GM23338 (cell line): ENCODE data around the gene IL1R1. TPM values are rescaled to one million over a fixed set of nuclear protein-coding genes. Genes with fewer than 3 reads are reported as not detected.

Source experiments
- ATAC-seq: fragments of 200-7000 bp; cut with Tn5 transposase; 3 replicates; pipeline ENCODE4 v1.9.1; 2020
- DNase-seq: peaks from one replicate; pipeline ENCODE4 v3.0.0-alpha.2; 2015; ENCODE audit warnings: low spot score
- H2AFZ ChIP-seq: fragments of 200-600 bp; sonication (generic); 2 replicates; pipeline ENCODE4 v1.8.0; 2016; ENCODE audit warnings: antibody characterized with exemption, mild to moderate bottlenecking, moderate library complexity
- H3F3A ChIP-seq: fragments of 200-600 bp; sonication (generic); replicated peaks from 2 replicates; pipeline ENCODE4 v1.8.0; 2017; ENCODE audit warnings: antibody characterized with exemption, mixed run types, low read depth
- H3K27ac ChIP-seq: fragments of 200-600 bp; sonication (generic); 2 replicates; pipeline ENCODE4 v1.6.1; 2016; ENCODE audit warnings: low read depth
- H3K27me3 ChIP-seq: fragments of 200-600 bp; sonication (generic); 2 replicates; pipeline ENCODE4 v1.8.0; 2016; ENCODE audit warnings: mild to moderate bottlenecking, mixed run types, moderate library complexity; ENCODE audit not compliant: insufficient read depth
- H3K36me3 ChIP-seq: fragments of 200-600 bp; sonication (generic); 2 replicates; pipeline ENCODE4 v1.8.0; 2016; ENCODE audit warnings: mild to moderate bottlenecking; ENCODE audit not compliant: insufficient read depth
- H3K4me1 ChIP-seq: fragments of 200-600 bp; sonication (generic); 2 replicates; pipeline ENCODE4 v1.8.0; 2016; ENCODE audit warnings: mild to moderate bottlenecking, moderate library complexity; ENCODE audit not compliant: insufficient read depth
- H3K4me2 ChIP-seq: fragments of 200-600 bp; sonication (generic); 2 replicates; pipeline ENCODE4 v1.7.1; 2017; ENCODE audit warnings: mixed run types
- H3K4me3 ChIP-seq: fragments of 200-600 bp; sonication (generic); 2 replicates; pipeline ENCODE4 v1.6.1; 2016; ENCODE audit warnings: mixed run types
- H3K79me2 ChIP-seq: fragments of 200-600 bp; sonication (generic); replicated peaks from 2 replicates; pipeline ENCODE4 v1.8.0; 2017; ENCODE audit warnings: mild to moderate bottlenecking; ENCODE audit not compliant: insufficient read depth
- H3K9me2 ChIP-seq: fragments of 200-600 bp; sonication (generic); 2 replicates; pipeline ENCODE4 v1.8.0; 2017; ENCODE audit not compliant: insufficient read depth
- H4K20me1 ChIP-seq: fragments of 200-600 bp; sonication (generic); replicated peaks from 2 replicates; pipeline ENCODE4 v1.8.0; 2017; ENCODE audit warnings: mild to moderate bottlenecking; ENCODE audit not compliant: insufficient read depth
- H3K27ac Mint-ChIP-seq: 2 replicates; pipeline ENCODE4 v1.8.0; 2020; ENCODE audit warnings: inconsistent platforms, mild to moderate bottlenecking, moderate library complexity, mixed read lengths
- H3K27me3 Mint-ChIP-seq: 3 replicates; pipeline ENCODE4 v1.8.0; 2022; ENCODE audit warnings: low read depth, mild to moderate bottlenecking, moderate library complexity, mixed read lengths, inconsistent platforms; ENCODE audit not compliant: insufficient read depth, poor library complexity
- H3K36me3 Mint-ChIP-seq: 3 replicates; pipeline ENCODE4 v1.8.0; 2021; ENCODE audit warnings: low read depth, mild to moderate bottlenecking, inconsistent platforms, moderate library complexity, mixed read lengths
- H3K4me1 Mint-ChIP-seq: 3 replicates; pipeline ENCODE4 v1.8.0; 2020; ENCODE audit warnings: mild to moderate bottlenecking, inconsistent platforms, mixed read lengths
- H3K4me3 Mint-ChIP-seq: 3 replicates; pipeline ENCODE4 v1.8.0; 2021; ENCODE audit warnings: moderate library complexity, mild to moderate bottlenecking, inconsistent platforms, mixed read lengths
- H3K9me3 Mint-ChIP-seq: 3 replicates; pipeline ENCODE4 v1.8.0; 2020; ENCODE audit warnings: moderate library complexity, mild to moderate bottlenecking, inconsistent platforms, mixed read lengths
- CREB1 ChIP-seq: fragments of 250-450 bp; sonication (Bioruptor Pico); IDR thresholded peaks from 2 replicates; pipeline ENCODE4 v1.5.0; 2020; ENCODE audit warnings: low read depth, mild to moderate bottlenecking, moderate library complexity
- EZH2 ChIP-seq: fragments of 200-600 bp; sonication (generic); IDR thresholded peaks from one replicate; pipeline ENCODE4 v1.8.0; 2017; ENCODE audit warnings: antibody characterized with exemption, mild to moderate bottlenecking, low read depth; ENCODE audit not compliant: unreplicated experiment
- EZH2phosphoT487 ChIP-seq: fragments of 200-600 bp; sonication (generic); IDR thresholded peaks from one replicate; pipeline ENCODE4 v1.8.1; 2018; ENCODE audit warnings: antibody characterized with exemption; ENCODE audit not compliant: unreplicated experiment
- JUNB ChIP-seq: IDR thresholded peaks from one replicate; pipeline ENCODE4 v1.6.1; 2016; ENCODE audit warnings: antibody characterized with exemption; ENCODE audit not compliant: unreplicated experiment
- NANOG ChIP-seq: IDR thresholded peaks from 2 replicates; pipeline ENCODE4 v1.6.1; 2016; ENCODE audit warnings: antibody characterized with exemption, borderline replicate concordance
- POLR2AphosphoS5 ChIP-seq: IDR thresholded peaks from 2 replicates; pipeline ENCODE4 v1.6.1; 2016; ENCODE audit warnings: antibody characterized with exemption, low read depth
- ZNF114 ChIP-seq: fragments of 250-450 bp; sonication (Bioruptor Pico); IDR thresholded peaks from 2 replicates; pipeline ENCODE4 v1.5.0; 2020; ENCODE audit warnings: mild to moderate bottlenecking, moderate library complexity
- ZNF331 ChIP-seq: fragments of 250-450 bp; sonication (Bioruptor Pico); IDR thresholded peaks from 2 replicates; pipeline ENCODE4 v1.5.0; 2020; ENCODE audit warnings: low read depth, mild to moderate bottlenecking, moderate library complexity
- polyA plus RNA-seq: library from polyadenylated mRNA; unstranded; fragments of >200 nt; fragmentation: Nextera tagmentation; extraction: Ambion mirVana; gene quantifications from 2 replicates; pipeline ENCODE4 v1.2.1, GENCODE V29; 2016
- total RNA-seq: library from RNA; depleted of rRNA; stranded (reverse); fragments of >200 nt; shearing (Covaris generic); gene quantifications from 2 replicates; pipeline ENCODE4 v1.2.3, GENCODE V29; 2014
- TF ChIP-seq, protein P1 (sequence below): fragments of 250-450 bp; sonication (Bioruptor Pico); IDR thresholded peaks from 2 replicates; pipeline ENCODE4 v1.5.0; 2020; ENCODE audit warnings: mild to moderate bottlenecking, moderate library complexity
- TF ChIP-seq, protein P2 (sequence below): IDR thresholded peaks from 2 replicates; pipeline ENCODE4 v1.6.1; 2016; ENCODE audit warnings: antibody characterized with exemption
- TF ChIP-seq, protein P3 (sequence below): IDR thresholded peaks from one replicate; pipeline ENCODE4 v1.6.1; 2018; ENCODE audit warnings: antibody characterized with exemption; ENCODE audit not compliant: unreplicated experiment
- TF ChIP-seq, protein P4 (sequence below), 2 experiments: fragments of 200-600 bp in 1 of 2; sonication (generic) in 1 of 2; conservative IDR thresholded peaks; 2 replicates each; pipeline versions ENCODE4 v1.5.1 to v1.6.1; 2016 to 2017; ENCODE audit warnings: antibody characterized with exemption in 2 of 2, low read depth in 2 of 2, mild to moderate bottlenecking in 2 of 2, moderate library complexity in 1 of 2

IL1R1 gene
- total and polyA plus RNA-seq, 2 experiments from 2014 or later: 0.17 TPM; not detected in 1

- TF ChIP-seq, protein P1, sequence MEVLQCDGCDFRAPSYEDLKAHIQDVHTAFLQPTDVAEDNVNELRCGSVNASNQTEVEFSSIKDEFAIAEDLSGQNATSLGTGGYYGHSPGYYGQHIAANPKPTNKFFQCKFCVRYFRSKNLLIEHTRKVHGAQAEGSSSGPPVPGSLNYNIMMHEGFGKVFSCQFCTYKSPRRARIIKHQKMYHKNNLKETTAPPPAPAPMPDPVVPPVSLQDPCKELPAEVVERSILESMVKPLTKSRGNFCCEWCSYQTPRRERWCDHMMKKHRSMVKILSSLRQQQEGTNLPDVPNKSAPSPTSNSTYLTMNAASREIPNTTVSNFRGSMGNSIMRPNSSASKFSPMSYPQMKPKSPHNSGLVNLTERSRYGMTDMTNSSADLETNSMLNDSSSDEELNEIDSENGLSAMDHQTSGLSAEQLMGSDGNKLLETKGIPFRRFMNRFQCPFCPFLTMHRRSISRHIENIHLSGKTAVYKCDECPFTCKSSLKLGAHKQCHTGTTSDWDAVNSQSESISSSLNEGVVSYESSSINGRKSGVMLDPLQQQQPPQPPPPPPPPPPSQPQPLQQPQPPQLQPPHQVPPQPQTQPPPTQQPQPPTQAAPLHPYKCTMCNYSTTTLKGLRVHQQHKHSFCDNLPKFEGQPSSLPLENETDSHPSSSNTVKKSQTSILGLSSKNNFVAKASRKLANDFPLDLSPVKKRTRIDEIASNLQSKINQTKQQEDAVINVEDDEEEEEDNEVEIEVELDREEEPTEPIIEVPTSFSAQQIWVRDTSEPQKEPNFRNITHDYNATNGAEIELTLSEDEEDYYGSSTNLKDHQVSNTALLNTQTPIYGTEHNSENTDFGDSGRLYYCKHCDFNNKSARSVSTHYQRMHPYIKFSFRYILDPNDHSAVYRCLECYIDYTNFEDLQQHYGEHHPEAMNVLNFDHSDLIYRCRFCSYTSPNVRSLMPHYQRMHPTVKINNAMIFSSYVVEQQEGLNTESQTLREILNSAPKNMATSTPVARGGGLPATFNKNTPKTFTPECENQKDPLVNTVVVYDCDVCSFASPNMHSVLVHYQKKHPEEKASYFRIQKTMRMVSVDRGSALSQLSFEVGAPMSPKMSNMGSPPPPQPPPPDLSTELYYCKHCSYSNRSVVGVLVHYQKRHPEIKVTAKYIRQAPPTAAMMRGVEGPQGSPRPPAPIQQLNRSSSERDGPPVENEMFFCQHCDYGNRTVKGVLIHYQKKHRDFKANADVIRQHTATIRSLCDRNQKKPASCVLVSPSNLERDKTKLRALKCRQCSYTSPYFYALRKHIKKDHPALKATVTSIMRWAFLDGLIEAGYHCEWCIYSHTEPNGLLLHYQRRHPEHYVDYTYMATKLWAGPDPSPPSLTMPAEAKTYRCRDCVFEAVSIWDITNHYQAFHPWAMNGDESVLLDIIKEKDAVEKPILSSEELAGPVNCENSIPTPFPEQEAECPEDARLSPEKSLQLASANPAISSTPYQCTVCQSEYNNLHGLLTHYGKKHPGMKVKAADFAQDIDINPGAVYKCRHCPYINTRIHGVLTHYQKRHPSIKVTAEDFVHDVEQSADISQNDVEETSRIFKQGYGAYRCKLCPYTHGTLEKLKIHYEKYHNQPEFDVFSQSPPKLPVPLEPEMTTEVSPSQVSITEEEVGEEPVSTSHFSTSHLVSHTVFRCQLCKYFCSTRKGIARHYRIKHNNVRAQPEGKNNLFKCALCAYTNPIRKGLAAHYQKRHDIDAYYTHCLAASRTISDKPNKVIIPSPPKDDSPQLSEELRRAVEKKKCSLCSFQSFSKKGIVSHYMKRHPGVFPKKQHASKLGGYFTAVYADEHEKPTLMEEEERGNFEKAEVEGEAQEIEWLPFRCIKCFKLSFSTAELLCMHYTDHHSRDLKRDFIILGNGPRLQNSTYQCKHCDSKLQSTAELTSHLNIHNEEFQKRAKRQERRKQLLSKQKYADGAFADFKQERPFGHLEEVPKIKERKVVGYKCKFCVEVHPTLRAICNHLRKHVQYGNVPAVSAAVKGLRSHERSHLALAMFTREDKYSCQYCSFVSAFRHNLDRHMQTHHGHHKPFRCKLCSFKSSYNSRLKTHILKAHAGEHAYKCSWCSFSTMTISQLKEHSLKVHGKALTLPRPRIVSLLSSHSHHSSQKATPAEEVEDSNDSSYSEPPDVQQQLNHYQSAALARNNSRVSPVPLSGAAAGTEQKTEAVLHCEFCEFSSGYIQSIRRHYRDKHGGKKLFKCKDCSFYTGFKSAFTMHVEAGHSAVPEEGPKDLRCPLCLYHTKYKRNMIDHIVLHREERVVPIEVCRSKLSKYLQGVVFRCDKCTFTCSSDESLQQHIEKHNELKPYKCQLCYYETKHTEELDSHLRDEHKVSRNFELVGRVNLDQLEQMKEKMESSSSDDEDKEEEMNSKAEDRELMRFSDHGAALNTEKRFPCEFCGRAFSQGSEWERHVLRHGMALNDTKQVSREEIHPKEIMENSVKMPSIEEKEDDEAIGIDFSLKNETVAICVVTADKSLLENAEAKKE (CRISPR knock-in tag): no peak
- TF ChIP-seq CREB1 (CRISPR knock-in tag): no peak
- no peak for TF ChIP-seq ZNF114
- TF ChIP-seq POLR2AphosphoS5: no peak
- no peak for TF ChIP-seq NANOG
Observed at GRCh38 chr2:102158011-102158755, 15.6 kb downstream of the IL1R1 start (continued).

DNA sequence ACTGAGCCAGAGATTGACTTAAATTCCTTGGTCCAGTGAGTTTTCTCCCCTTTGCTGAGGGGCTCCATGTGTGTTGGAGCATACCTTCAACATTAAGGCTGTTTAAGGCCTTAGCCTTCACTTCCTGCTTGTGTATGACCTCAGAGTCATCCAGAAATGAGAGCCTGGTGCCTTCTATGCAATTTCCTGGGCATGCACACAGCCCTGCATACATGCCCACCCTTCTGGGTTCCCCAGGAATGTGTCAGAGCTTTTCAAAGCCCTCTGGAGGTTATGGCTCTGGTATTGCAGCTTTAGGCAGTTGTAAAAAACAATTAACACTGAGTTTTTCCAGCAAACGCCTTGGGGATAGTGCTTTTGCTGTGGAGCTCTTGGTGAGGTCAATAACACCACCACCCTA lies 16.7 kb downstream of the IL1R1 start:
- Histone ChIP-seq H3K4me3 (no peak overlapping the region), H3K9me2 (peaks cover 10% of the 10 kb centered on the region; the same call in 1 of the 2 replicates), H3K79me2 (no peaks in the 10 kb centered on the region), H3K36me3 (no peaks in the 10 kb centered on the region), H3K4me2 (no peak overlapping the region), H3F3A (no peaks in the 10 kb centered on the region), H3K27ac (no peak overlapping the region), H2AFZ (no peak overlapping the region), H4K20me1 (no peaks in the 10 kb centered on the region), H3K27me3 (no peaks in the 10 kb centered on the region), H3K4me1 (no peaks in the 10 kb centered on the region)
- H3K9me3 Mint-ChIP-seq: no peaks in the 10 kb centered on the region
- H3K36me3 Mint-ChIP-seq: no peaks in the 10 kb centered on the region
- H3K27ac Mint-ChIP-seq: no peak overlapping the region
- H3K27me3 Mint-ChIP-seq: no peaks in the 10 kb centered on the region
- peaks cover 5% of the 10 kb centered on the region; the same call in 2 of the 3 replicates for H3K4me1 Mint-ChIP-seq
- DNase-seq (no peak), ATAC-seq (no peak)
- H3K4me3 Mint-ChIP-seq: no peak overlapping the region
- TF ChIP-seq ZNF114 (no peak), JUNB (no peak), EZH2 (no peak), CREB1 (CRISPR knock-in tag) (no peak), ZNF331 (CRISPR knock-in tag) (no peak), NANOG (no peak), EZH2phosphoT487 (no peak)
- TF ChIP-seq, protein P2, sequence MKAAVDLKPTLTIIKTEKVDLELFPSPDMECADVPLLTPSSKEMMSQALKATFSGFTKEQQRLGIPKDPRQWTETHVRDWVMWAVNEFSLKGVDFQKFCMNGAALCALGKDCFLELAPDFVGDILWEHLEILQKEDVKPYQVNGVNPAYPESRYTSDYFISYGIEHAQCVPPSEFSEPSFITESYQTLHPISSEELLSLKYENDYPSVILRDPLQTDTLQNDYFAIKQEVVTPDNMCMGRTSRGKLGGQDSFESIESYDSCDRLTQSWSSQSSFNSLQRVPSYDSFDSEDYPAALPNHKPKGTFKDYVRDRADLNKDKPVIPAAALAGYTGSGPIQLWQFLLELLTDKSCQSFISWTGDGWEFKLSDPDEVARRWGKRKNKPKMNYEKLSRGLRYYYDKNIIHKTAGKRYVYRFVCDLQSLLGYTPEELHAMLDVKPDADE: no peak
- TF ChIP-seq, protein P3, sequence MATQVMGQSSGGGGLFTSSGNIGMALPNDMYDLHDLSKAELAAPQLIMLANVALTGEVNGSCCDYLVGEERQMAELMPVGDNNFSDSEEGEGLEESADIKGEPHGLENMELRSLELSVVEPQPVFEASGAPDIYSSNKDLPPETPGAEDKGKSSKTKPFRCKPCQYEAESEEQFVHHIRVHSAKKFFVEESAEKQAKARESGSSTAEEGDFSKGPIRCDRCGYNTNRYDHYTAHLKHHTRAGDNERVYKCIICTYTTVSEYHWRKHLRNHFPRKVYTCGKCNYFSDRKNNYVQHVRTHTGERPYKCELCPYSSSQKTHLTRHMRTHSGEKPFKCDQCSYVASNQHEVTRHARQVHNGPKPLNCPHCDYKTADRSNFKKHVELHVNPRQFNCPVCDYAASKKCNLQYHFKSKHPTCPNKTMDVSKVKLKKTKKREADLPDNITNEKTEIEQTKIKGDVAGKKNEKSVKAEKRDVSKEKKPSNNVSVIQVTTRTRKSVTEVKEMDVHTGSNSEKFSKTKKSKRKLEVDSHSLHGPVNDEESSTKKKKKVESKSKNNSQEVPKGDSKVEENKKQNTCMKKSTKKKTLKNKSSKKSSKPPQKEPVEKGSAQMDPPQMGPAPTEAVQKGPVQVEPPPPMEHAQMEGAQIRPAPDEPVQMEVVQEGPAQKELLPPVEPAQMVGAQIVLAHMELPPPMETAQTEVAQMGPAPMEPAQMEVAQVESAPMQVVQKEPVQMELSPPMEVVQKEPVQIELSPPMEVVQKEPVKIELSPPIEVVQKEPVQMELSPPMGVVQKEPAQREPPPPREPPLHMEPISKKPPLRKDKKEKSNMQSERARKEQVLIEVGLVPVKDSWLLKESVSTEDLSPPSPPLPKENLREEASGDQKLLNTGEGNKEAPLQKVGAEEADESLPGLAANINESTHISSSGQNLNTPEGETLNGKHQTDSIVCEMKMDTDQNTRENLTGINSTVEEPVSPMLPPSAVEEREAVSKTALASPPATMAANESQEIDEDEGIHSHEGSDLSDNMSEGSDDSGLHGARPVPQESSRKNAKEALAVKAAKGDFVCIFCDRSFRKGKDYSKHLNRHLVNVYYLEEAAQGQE: no peak
- TF ChIP-seq, protein P4, sequence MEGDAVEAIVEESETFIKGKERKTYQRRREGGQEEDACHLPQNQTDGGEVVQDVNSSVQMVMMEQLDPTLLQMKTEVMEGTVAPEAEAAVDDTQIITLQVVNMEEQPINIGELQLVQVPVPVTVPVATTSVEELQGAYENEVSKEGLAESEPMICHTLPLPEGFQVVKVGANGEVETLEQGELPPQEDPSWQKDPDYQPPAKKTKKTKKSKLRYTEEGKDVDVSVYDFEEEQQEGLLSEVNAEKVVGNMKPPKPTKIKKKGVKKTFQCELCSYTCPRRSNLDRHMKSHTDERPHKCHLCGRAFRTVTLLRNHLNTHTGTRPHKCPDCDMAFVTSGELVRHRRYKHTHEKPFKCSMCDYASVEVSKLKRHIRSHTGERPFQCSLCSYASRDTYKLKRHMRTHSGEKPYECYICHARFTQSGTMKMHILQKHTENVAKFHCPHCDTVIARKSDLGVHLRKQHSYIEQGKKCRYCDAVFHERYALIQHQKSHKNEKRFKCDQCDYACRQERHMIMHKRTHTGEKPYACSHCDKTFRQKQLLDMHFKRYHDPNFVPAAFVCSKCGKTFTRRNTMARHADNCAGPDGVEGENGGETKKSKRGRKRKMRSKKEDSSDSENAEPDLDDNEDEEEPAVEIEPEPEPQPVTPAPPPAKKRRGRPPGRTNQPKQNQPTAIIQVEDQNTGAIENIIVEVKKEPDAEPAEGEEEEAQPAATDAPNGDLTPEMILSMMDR (conservative IDR thresholded peaks at IDR 0.05; ENCODE audit: low read depth in 2 of 2): no peak
